Right lung (tissue), 10 donors: ENCODE measurements around the gene BST1. TPM values are rescaled to one million over a fixed set of nuclear protein-coding genes. Genes with fewer than 3 reads are reported as not detected.

ENCODE experiments used
- DNase-seq, 2 donors: peaks; one replicate each; pipeline ENCODE4 v3.0.0-alpha.2; 2013
- long read RNA-seq, 8 donors: transcript quantifications; one replicate each; lab custom pipeline, GENCODE V29; 2026
- polyA plus RNA-seq, 5 donors: library from polyadenylated mRNA; unstranded; fragments of 120-200 nt; gene quantifications; one replicate each; pipeline versions ENCODE4 v1.2.1 to v1.2.3, GENCODE V29; 2013; ENCODE audit warnings: inconsistent platforms in 1 of 5, low replicate concordance in 1 of 5; ENCODE audit not compliant: insufficient read length in 5 of 5, insufficient read depth in 1 of 5

The BST1 gene, protein sequence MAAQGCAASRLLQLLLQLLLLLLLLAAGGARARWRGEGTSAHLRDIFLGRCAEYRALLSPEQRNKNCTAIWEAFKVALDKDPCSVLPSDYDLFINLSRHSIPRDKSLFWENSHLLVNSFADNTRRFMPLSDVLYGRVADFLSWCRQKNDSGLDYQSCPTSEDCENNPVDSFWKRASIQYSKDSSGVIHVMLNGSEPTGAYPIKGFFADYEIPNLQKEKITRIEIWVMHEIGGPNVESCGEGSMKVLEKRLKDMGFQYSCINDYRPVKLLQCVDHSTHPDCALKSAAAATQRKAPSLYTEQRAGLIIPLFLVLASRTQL
- 1 to 10 TPM; 3.2 to 5.4 (median 3.9) TPM for polyA plus RNA-seq
- long read RNA-seq, donor 1, partial matches to known transcripts: 10 of 12 reads
- long read RNA-seq, donor 1, other reads (novel, unspliced or antisense): 0 of 12 reads
- long read RNA-seq, donor 2, partial matches to known transcripts: 0 of 2 reads
- long read RNA-seq, donor 2, other reads (novel, unspliced or antisense): 0 of 2 reads
- long read RNA-seq, donor 3, partial matches to known transcripts: 6 of 10 reads
- long read RNA-seq, donor 3, other reads (novel, unspliced or antisense): 0 of 10 reads
- long read RNA-seq, donor 4, partial matches to known transcripts: 0 of 1 reads
- long read RNA-seq, donor 4, other reads (novel, unspliced or antisense): 0 of 1 reads
- long read RNA-seq, donor 5, partial matches to known transcripts: 45 of 48 reads
- long read RNA-seq, donor 5, other reads (novel, unspliced or antisense): 0 of 48 reads
- long read RNA-seq, donor 6, transcript BST1-201 (9 exons, 1,480 nt): major isoform, 5 of 5 reads
- long read RNA-seq, donor 6, partial matches to known transcripts: 0 of 5 reads
- long read RNA-seq, donor 6, other reads (novel, unspliced or antisense): 0 of 5 reads
- long read RNA-seq, donor 7, partial matches to known transcripts: 0 of 1 reads
- long read RNA-seq, donor 7, other reads (novel, unspliced or antisense): 0 of 1 reads
- long read RNA-seq, donor 8, partial matches to known transcripts: 0 of 1 reads
- long read RNA-seq, donor 8, other reads (novel, unspliced or antisense): 0 of 1 reads

DNA sequence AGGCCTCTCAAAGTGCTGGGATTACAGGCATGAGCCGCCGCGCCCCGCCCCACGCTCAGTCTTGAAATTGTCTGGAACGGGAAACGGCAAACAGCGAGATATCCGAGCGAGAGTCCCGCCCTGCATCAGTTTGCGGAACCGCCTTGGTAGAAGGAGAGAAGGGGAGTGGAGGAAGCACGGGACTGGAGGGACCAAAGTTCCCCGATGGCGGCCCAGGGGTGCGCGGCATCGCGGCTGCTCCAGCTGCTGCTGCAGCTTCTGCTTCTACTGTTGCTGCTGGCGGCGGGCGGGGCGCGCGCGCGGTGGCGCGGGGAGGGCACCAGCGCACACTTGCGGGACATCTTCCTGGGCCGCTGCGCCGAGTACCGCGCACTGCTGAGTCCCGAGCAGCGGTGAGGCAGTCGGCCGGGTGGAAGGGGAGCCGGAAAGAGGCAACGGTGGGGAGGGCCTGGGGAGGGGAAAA is at the start of gene BST1:
Gene BST1 (plus strand): TSS at position 125 of the 463 bp plus-strand sequence. CDS start 80 bp downstream, at position 205.
- DNase-seq: peak; percentile 47 to 53

DNA sequence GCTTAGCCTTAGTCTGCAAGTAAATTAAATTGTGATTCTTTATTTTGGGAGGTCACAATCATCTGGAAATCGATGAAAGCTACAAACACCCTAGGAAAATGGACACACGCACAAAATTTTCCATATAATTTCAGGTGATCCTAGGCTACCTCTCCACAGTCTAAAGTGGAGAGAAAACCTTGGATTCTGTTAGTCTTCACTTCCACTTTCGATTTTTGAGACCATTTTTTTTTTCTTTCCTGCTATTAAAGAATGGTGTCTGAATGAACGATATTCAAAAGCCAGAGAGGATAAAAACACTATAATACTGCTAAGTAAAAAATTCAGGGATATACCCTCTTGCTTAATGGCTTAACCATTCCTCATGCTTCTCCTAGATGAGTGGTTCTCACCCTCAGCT is 49.4 kb upstream of the BST1 start:
- no peak for DNase-seq

DNA sequence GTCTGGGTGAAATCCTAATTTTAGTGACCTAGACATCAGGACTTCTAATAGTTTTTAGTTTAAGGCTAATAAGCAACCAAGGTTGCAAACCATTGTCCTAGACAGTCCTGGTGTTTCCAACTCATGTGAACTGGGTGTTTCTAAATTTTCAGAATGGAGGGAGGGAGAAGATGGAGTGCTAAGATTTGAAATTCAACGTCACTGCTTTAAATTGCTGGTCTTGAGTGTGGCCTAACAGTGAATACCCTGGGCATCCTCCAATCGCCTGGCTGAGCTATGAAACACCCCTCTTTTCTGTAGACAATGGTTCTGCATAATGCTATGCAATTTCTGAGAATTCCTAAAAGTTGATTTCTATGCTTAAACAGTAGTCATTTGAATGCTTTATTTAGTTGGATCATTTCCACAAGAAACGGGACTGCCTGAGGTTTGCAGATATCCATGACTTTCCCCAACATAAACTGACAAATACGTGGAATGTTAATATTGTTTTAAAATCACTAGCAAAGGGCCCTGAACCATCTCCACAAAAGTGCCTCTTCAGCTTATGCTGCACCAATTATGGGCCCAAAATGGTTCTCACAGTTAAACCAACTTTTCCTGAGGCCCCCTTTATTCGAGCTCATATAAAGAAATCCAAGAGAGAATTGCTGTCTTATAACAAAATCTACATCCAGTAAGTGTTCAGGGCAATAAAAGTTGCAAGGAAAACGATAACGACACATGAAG is 48.8 kb upstream of the BST1 start:
- DNase-seq: peak; percentile 41 to 55

DNA sequence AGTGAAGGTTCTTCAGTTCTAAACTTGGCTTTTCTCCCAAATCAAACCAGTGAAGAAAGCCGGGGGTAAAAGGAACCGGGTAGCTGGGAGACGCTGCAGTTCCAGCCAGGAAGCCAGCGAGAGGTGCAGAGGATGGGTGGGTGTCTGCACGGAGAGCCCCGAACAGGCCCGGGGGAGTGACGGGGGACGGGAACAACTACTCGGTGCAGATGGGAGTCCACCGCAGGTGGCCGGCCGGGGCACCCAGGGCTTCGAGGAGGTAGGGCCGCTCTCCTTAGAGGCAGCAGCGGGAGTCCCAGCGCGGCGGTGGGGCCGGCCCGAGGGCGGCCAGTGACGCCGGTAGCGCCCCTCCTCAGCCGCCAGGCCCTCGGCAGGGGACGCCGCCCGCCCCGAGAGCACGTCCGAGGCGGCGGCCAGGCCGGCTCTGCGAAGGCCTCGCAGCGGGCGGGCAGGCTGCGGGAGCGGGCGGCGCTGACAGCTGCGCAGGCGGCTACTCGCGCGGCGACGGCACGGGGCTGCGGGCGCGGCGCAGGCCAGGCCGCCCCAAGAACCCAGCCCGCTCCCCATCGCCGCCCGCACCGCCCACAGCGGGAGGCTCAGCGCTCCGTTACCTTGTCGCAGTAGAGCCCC is 48.2 kb upstream of the BST1 start:
- peak; percentile 44 to 53 for DNase-seq

DNA sequence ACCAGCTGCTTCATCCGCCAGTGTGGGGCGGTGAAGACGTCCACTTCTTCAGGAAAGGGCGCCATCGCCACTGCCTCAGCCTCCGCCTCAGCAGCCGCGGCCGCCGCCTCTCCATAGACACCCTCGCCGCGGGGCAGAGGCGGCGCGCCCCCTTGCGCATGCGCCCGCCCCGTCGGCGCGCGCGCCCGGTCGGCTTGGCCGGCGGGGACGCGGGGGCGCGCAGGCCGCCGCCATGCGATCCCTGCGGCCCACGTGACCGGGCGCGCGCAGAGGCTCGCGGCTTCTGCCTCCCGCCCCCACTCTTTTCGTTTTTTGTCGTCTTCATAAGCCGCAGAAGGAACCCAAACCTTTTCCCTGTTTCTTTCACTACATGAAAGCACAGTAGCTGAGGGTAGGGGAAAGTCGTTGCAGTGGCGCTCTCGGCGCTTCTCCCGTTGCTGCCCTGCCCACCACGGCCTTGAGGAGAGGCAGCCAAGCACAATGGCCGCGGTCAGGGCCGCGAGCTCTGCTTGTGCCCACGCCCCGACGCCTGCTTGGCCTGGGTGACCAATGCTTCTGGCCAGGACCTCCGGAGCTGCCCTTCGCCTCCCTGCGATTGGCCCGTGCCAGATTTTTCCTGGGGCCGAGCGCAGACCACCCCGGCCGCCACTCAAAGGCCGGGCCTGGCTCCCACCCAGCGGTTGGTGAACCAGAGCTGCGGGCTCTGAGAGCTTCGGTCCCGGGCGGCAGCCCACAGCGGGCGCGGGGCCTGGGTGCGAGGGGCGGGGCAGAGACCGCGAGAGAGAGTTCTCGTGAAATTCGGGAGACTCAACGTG is 47.4 kb upstream of the BST1 start, which contains the start of gene FBXL5:
Gene FBXL5 (minus strand): TSS at position 135 of the 815 bp plus-strand sequence. CDS start 70 bp downstream, at position 65.
- DNase-seq: peak; percentile 88 to 90

DNA sequence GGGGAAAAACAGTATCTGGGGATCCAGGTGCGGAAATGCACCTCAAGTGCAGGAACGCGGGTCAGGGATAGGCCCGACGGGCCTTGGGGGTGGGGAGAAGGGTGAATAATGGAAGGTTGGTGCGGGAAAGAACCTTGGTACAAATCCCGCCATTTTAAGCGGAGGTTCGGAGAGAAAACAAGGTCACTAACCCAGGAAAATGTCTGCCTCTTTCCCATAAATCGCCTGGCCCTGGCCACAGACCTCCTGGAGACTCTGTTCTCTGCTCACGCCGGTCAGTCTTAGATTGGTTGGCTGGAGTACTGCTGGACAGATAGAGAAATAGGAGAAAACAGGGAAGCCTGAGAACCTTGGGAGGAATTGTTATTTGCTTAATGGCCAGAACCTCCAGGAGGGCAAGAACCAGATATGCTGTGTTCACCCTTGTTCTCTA is 46.8 kb upstream of the BST1 start:
- DNase-seq: peak in 1 of 2 donors; percentile 32

DNA sequence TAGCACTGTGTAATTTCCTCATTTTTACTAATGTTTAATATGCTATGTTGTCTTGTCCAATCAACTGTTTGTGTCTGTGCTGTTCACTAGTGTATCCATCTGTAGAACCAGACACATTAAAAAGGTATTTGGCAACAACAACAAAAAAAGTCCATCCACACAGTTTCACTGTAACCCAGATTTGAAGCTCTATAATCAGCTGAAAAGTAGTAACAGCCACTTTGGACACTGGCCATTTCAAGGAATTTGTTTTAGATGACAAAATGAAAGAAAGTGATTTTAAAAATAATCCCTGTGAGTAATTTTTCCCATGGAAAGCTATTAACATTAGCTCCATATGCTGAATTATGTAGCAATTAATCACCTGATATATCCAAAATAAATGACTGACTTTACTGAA is 45.5 kb upstream of the BST1 start:
- no peak for DNase-seq

DNA sequence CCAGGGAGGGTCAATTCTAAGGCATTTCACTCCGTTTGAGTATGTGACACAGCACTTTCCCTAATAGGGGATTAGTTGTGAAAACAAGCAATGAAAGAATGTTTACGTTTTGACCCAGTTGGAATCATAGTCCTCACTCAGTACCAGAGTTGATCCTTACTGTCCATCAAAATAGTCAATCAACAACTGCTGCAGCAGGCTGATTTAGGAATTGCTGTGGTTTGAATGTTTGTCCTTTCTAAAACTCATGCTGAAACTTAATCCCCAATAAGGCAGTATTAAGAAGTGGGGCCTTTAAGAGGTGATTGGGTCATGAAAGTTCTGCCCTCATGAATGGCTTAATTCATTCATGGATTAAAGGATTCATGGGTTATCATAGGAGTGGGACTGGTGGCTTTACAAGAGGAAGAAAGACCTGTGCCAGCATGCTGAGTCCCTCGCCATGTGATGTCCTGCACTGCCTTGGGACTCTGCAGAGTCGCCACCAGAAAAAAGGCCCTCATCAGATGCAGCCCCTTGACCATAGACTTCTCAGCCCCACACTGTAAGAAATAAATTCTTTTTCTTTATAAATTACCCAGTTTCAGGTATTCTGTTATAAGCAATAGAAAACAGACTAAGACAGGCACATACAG is 44.6 kb upstream of the BST1 start:
- DNase-seq: no peak

DNA sequence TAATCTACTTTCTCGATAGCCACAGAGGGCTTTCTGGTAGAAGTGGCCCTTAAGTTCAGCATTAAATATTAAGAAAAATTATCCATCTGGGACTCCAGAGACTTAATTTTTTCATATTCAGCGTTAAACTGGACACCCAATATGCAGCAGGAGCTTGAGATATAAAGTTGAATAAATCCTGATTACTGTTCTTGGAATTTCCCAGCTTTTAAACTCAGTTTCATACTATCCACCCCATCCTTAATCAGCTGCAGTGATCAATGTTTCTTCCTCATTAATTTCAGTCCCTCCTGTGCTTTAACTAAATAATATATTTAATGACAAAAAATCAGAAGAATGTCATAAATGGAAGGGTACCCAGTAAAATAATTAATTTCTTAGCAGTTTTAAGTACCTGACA is 44.1 kb upstream of the BST1 start:
- DNase-seq: no peak

DNA sequence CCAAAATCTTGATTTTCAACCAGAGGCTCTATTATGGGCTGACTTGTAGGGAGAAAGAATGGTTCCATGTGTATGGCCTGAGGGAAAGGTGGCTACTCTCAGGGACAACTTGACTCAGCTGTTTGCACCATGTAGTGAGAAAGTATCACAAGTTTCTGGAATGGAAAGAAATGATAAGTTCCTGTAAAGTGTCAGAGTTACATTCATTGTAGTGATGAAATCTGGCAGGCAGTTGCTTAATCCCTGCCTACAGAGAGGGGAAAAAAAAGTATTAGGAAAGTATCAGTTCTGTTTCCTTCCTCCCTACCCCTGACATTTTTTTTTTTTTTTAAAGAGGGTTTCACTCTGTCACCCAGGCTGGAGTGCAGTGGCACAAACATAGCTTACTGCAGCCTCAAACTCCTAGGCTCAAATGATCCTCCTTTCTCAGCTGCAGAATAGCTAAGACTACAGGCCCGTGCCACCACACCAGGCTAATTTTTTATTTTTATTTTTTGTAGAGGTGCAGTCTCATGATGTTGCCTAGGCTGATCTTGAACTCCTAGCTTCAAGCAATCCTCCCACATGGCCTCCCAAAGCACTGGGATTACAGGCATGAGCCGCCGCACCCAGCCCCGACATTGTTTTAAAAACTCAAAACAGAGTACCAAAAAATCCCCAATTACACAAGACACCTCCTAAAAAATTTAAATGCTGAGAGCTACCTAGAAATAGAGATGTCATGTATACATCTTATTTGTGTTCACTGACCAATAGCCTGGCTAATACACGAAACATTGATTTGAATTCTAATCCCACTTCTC is 42.9 kb upstream of the BST1 start:
- no peak for DNase-seq

DNA sequence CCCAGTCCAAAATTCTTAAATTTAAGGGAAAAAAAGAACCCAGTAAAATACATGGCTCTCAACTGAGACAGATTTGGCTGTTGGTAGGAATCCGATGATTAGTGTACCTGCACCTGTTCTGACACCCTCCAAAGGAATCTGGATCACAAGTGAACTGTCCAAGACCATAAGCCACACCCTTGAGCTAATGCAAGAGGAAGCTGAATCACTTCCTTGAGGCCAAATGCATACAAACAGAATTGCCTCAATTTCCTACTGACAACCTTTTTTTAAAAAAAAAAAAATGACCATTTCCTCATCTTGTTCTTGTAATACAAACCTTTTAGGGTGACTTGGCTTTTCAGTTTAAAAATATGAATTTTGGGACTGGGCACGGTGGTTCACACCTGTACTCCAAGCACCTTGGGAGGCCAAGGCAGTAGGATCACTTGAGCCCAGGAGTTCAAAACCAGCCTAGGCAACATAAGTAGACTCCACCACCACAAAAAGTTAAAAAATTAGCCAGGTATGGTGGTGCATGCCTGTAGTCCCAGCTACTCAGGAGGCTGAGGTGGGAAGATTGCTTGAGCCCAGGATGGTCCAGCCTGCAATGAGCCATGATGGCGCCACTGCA is 37.0 kb upstream of the BST1 start:
- no peak for DNase-seq

DNA sequence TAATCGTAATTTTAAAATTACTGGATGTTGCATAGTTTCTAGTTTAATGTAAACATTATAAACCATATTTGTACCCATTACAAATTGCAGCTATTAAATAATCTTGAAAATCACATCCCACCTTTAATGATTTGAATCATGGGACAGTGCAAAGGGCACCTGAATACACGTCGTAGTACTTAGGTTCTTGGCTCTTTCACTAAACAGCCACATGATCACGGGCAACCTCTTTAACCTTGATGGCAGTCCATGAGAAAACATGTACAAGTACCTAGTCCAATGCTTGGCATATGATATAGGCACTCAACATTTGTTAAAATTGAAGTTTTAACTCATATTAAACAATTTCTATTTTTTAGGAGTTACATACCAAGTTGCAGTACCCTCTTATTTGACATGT is 35.9 kb upstream of the BST1 start:
- no peak for DNase-seq

DNA sequence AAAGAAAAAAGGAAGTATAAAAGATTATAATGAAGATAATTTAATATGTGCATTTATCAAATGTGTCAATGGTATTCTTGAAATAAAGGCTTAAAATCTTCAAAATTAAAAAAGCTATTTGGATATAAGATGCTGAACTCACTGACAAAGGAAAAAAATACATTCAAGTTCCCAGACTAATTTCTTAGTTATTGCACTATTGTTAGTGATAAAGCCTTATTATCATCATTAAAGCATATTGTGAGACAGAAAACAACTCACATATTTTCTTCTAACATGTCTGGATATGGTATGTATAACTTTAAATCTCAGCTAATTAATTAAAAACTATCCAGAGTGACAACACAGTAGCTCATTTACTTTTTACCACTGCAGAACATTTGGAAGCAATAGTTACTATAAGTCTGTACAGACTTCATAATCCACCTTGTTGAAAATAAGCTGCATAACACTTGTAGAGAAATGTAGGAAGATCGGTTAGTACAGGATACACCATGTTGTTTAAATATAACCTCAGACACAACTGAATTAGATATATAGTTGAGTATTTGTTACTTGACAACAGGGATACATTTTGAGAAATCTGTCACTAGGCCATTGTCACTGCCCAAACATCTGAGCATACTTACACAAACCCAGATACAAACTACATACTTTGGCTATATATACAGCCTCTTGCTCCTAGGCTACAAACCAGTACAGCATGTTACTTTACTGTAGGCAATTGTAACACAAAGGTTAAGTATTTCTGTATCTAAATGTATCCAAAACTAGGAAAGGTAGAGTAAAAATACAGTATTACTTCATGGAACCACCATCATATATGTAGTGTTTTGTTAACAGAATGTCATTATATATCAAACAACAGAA is 34.1 kb upstream of the BST1 start:
- DNase-seq: no peak

DNA sequence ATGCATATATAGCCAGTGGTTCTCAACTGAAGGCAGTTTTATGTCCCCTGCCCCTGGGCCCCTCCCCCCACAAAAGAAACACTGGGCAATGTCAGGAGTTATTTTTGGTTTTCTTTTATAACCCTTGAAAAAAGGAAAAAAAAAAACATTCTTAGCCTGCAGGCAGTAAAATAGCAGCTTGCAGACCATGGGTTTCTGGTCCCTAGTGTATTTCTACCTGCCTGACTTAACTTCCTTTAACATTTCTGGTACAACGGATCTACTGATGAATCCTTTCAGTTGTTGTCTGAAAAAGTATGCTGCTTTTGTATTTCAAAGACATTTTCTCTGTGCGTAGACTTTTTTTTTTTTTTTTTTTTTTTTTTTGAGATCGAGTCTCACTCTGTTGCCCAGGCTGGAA is 32.3 kb upstream of the BST1 start:
- no peak for DNase-seq

DNA sequence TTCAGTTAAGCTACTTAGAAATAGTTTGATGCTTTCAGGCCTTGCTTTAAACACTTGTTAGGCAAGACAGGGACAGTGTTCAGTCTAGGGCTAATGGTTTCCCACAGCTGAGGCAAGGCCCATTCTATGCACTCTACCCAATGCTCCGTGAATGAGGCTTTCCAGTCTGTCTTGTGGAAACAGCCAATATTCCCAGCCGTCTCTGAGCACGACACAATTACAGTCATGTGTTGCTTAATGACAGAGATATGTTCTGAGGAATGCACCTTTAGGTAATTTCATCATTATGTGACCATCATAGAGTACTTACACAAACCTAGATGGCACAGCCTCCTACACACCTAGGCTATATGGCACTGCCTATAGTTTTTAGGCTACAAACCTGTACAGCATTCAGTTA is 30.8 kb upstream of the BST1 start:
- DNase-seq: no peak

DNA sequence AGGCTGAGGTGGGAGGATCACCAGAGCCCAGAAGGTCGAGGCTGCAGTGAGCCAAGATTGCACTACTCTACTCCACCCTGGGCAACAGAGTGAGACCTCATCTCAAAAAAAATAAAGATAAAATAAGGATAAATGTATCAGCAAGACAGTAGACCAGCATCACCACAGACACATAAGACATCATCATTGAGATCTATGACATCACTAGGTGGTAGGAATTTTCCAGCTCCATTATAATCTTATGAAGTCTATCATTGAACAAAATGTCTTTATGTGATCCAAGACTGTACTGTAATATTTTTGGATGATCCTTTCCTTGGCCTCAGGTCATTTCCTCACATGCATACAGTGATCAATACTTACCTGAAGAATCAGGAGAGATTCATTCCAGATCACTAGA is 29.5 kb upstream of the BST1 start:
- DNase-seq: no peak

DNA sequence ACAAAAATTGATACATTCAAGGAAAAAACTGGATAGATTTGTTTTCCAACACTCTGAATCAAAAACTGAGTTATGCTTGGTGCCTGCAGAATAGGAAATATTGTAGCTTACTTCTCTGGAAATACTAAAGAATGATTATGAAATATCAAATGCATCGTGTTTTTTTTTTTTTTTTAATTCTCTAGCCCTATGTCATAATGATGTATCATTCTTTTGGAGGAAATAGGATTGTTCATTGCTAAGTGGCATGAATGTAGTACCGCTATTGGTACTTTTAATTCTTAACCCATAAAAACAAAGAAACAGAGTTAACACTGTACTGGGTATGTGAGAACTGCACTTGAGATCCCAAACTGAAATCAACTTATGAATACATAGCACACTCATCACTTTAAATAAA is 28.8 kb upstream of the BST1 start:
- no peak for DNase-seq
